Measurements from ENCODE around the gene KCNIP2.

Gene KCNIP2

GRCh38 chr10:101848408-101848807, 4.8 kb upstream of the KCNIP2 start:
- no peak overlapping the region for H3K4me3 ChIP-seq (ENCODE audit: low read length)
- peaks cover under 1% of the 10 kb centered on the region for H3K27me3 ChIP-seq (ENCODE audit: control insufficient read depth, insufficient read depth, low read length)
- no peaks in the 10 kb centered on the region for H3K36me3 ChIP-seq (ENCODE audit: control insufficient read depth, low read depth, low read length)
- no peaks in the 10 kb centered on the region for H3K9me3 ChIP-seq (ENCODE audit: control insufficient read depth, low read depth, low read length)
- no peak overlapping the region for H3K27ac ChIP-seq (ENCODE audit: low read length)
- peaks cover 4% of the 10 kb centered on the region for H3K4me1 ChIP-seq (ENCODE audit: control insufficient read depth, low read depth, low read length)
- H3K9ac ChIP-seq (ENCODE audit: low read length) = no peak overlapping the region

GRCh38 chr10:101845893-101846292, 2.3 kb upstream of the KCNIP2 start:
- Histone ChIP-seq H3K36me3 (ENCODE audit: control insufficient read depth, low read depth, low read length) (no peaks in the 10 kb centered on the region), H3K27ac (ENCODE audit: low read length) (no peak overlapping the region), H3K4me3 (ENCODE audit: low read length) (no peak overlapping the region), H3K4me1 (ENCODE audit: control insufficient read depth, low read depth, low read length) (peaks cover 5% of the 10 kb centered on the region), H3K9me3 (ENCODE audit: control insufficient read depth, low read depth, low read length) (no peaks in the 10 kb centered on the region), H3K9ac (ENCODE audit: low read length) (no peak overlapping the region), H3K27me3 (ENCODE audit: control insufficient read depth, insufficient read depth, low read length) (peaks cover 23% of the 10 kb centered on the region)

- no peak overlapping the region for H3K4me3 ChIP-seq (ENCODE audit: low read length)
- no peak overlapping the region for H3K9ac ChIP-seq (ENCODE audit: low read length)
- H3K9me3 ChIP-seq (ENCODE audit: control insufficient read depth, low read depth, low read length) = no peaks in the 10 kb centered on the region
- H3K36me3 ChIP-seq (ENCODE audit: control insufficient read depth, low read depth, low read length) = no peaks in the 10 kb centered on the region
- no peak overlapping the region for H3K27ac ChIP-seq (ENCODE audit: low read length)
- H3K4me1 ChIP-seq (ENCODE audit: control insufficient read depth, low read depth, low read length) = peaks cover 11% of the 10 kb centered on the region
- peaks cover 23% of the 10 kb centered on the region for H3K27me3 ChIP-seq (ENCODE audit: control insufficient read depth, insufficient read depth, low read length)
Observed at GRCh38 chr10:101841826-101842225, 1.8 kb downstream of the KCNIP2 start.

GRCh38 chr10:101840741-101841453, 2.7 kb downstream of the KCNIP2 start:
- peak overlapping the region; percentile 78 for H3K4me3 ChIP-seq (ENCODE audit: low read length)
- H3K27me3 ChIP-seq (ENCODE audit: control insufficient read depth, insufficient read depth, low read length) = peaks cover 23% of the 10 kb centered on the region
- H3K4me1 ChIP-seq (ENCODE audit: control insufficient read depth, low read depth, low read length) = peaks cover 11% of the 10 kb centered on the region
- no peak overlapping the region for H3K27ac ChIP-seq (ENCODE audit: low read length)
- H3K9me3 ChIP-seq (ENCODE audit: control insufficient read depth, low read depth, low read length) = no peaks in the 10 kb centered on the region
- peak overlapping the region; percentile 38 for H3K9ac ChIP-seq (ENCODE audit: low read length)
- H3K36me3 ChIP-seq (ENCODE audit: control insufficient read depth, low read depth, low read length) = no peaks in the 10 kb centered on the region

GRCh38 chr10:101840102-101840684, 3.4 kb downstream of the KCNIP2 start:
- peaks cover 11% of the 10 kb centered on the region for H3K4me1 ChIP-seq (ENCODE audit: control insufficient read depth, low read depth, low read length)
- peak overlapping the region; percentile 78 for H3K4me3 ChIP-seq (ENCODE audit: low read length)
- H3K27me3 ChIP-seq (ENCODE audit: control insufficient read depth, insufficient read depth, low read length) = peaks cover 23% of the 10 kb centered on the region
- H3K9me3 ChIP-seq (ENCODE audit: control insufficient read depth, low read depth, low read length) = no peaks in the 10 kb centered on the region
- H3K27ac ChIP-seq (ENCODE audit: low read length) = no peak overlapping the region
- peak overlapping the region; percentile 38 for H3K9ac ChIP-seq (ENCODE audit: low read length)
- H3K36me3 ChIP-seq (ENCODE audit: control insufficient read depth, low read depth, low read length) = no peaks in the 10 kb centered on the region

- H3K27me3 ChIP-seq (ENCODE audit: control insufficient read depth, insufficient read depth, low read length) = peaks cover 23% of the 10 kb centered on the region
- no peak overlapping the region for H3K27ac ChIP-seq (ENCODE audit: low read length)
- H3K4me3 ChIP-seq (ENCODE audit: low read length) = peak overlapping the region; percentile 78
- H3K9ac ChIP-seq (ENCODE audit: low read length) = peak overlapping the region; percentile 38
- H3K4me1 ChIP-seq (ENCODE audit: control insufficient read depth, low read depth, low read length) = peaks cover 11% of the 10 kb centered on the region
- H3K36me3 ChIP-seq (ENCODE audit: control insufficient read depth, low read depth, low read length) = no peaks in the 10 kb centered on the region
- H3K9me3 ChIP-seq (ENCODE audit: control insufficient read depth, low read depth, low read length) = no peaks in the 10 kb centered on the region
Observed at GRCh38 chr10:101839416-101840063, 4.1 kb downstream of the KCNIP2 start.

GRCh38 chr10:101839002-101839401, 4.6 kb downstream of the KCNIP2 start:
- H3K36me3 ChIP-seq (ENCODE audit: control insufficient read depth, low read depth, low read length) = no peaks in the 10 kb centered on the region
- H3K4me1 ChIP-seq (ENCODE audit: control insufficient read depth, low read depth, low read length) = peaks cover 8% of the 10 kb centered on the region
- no peak overlapping the region for H3K9ac ChIP-seq (ENCODE audit: low read length)
- peak overlapping the region; percentile 78 for H3K4me3 ChIP-seq (ENCODE audit: low read length)
- H3K27me3 ChIP-seq (ENCODE audit: control insufficient read depth, insufficient read depth, low read length) = peaks cover 23% of the 10 kb centered on the region
- H3K9me3 ChIP-seq (ENCODE audit: control insufficient read depth, low read depth, low read length) = no peaks in the 10 kb centered on the region
- H3K27ac ChIP-seq (ENCODE audit: low read length) = no peak overlapping the region

- Histone ChIP-seq H3K9ac (ENCODE audit: low read length) (no peak overlapping the region), H3K27ac (ENCODE audit: low read length) (no peak overlapping the region), H3K4me1 (ENCODE audit: control insufficient read depth, low read depth, low read length) (peaks cover 8% of the 10 kb centered on the region), H3K4me3 (ENCODE audit: low read length) (peak overlapping the region; percentile 78), H3K36me3 (ENCODE audit: control insufficient read depth, low read depth, low read length) (no peaks in the 10 kb centered on the region), H3K9me3 (ENCODE audit: control insufficient read depth, low read depth, low read length) (no peaks in the 10 kb centered on the region), H3K27me3 (ENCODE audit: control insufficient read depth, insufficient read depth, low read length) (peaks cover 23% of the 10 kb centered on the region)
Observed at GRCh38 chr10:101838416-101838970, 5.1 kb downstream of the KCNIP2 start.

- peaks cover 8% of the 10 kb centered on the region for H3K4me1 ChIP-seq (ENCODE audit: control insufficient read depth, low read depth, low read length)
- H3K9ac ChIP-seq (ENCODE audit: low read length) = no peak overlapping the region
- H3K9me3 ChIP-seq (ENCODE audit: control insufficient read depth, low read depth, low read length) = no peaks in the 10 kb centered on the region
- H3K4me3 ChIP-seq (ENCODE audit: low read length) = no peak overlapping the region
- no peaks in the 10 kb centered on the region for H3K36me3 ChIP-seq (ENCODE audit: control insufficient read depth, low read depth, low read length)
- H3K27ac ChIP-seq (ENCODE audit: low read length) = no peak overlapping the region
- H3K27me3 ChIP-seq (ENCODE audit: control insufficient read depth, insufficient read depth, low read length) = peaks cover 16% of the 10 kb centered on the region
Observed at GRCh38 chr10:101837748-101838147, 5.9 kb downstream of the KCNIP2 start.

- H3K9me3 ChIP-seq (ENCODE audit: control insufficient read depth, low read depth, low read length) = no peaks in the 10 kb centered on the region
- H3K27me3 ChIP-seq (ENCODE audit: control insufficient read depth, insufficient read depth, low read length) = no peaks in the 10 kb centered on the region
- H3K9ac ChIP-seq (ENCODE audit: low read length) = no peak overlapping the region
- H3K4me1 ChIP-seq (ENCODE audit: control insufficient read depth, low read depth, low read length) = peaks cover 8% of the 10 kb centered on the region
- no peak overlapping the region for H3K4me3 ChIP-seq (ENCODE audit: low read length)
- no peaks in the 10 kb centered on the region for H3K36me3 ChIP-seq (ENCODE audit: control insufficient read depth, low read depth, low read length)
- H3K27ac ChIP-seq (ENCODE audit: low read length) = no peak overlapping the region
Observed at GRCh38 chr10:101835362-101835761, 8.2 kb downstream of the KCNIP2 start.

- Histone ChIP-seq H3K27me3 (ENCODE audit: control insufficient read depth, insufficient read depth, low read length) (no peaks in the 10 kb centered on the region), H3K27ac (ENCODE audit: low read length) (no peak overlapping the region), H3K9me3 (ENCODE audit: control insufficient read depth, low read depth, low read length) (no peaks in the 10 kb centered on the region), H3K36me3 (ENCODE audit: control insufficient read depth, low read depth, low read length) (no peaks in the 10 kb centered on the region), H3K9ac (ENCODE audit: low read length) (no peak overlapping the region), H3K4me3 (ENCODE audit: low read length) (no peak overlapping the region), H3K4me1 (ENCODE audit: control insufficient read depth, low read depth, low read length) (peaks cover 4% of the 10 kb centered on the region)
Observed at GRCh38 chr10:101834341-101834740, 9.3 kb downstream of the KCNIP2 start.

Measured in iPS-18a (cell line).